ENCODE measurements around the gene GSTO2. TPM values are rescaled to one million over a fixed set of nuclear protein-coding genes. Genes with fewer than 3 reads are reported as not detected.

GSTO2 gene
- total RNA-seq, 1 experiment from 2014 or later, result 31.4 TPM

DNA sequence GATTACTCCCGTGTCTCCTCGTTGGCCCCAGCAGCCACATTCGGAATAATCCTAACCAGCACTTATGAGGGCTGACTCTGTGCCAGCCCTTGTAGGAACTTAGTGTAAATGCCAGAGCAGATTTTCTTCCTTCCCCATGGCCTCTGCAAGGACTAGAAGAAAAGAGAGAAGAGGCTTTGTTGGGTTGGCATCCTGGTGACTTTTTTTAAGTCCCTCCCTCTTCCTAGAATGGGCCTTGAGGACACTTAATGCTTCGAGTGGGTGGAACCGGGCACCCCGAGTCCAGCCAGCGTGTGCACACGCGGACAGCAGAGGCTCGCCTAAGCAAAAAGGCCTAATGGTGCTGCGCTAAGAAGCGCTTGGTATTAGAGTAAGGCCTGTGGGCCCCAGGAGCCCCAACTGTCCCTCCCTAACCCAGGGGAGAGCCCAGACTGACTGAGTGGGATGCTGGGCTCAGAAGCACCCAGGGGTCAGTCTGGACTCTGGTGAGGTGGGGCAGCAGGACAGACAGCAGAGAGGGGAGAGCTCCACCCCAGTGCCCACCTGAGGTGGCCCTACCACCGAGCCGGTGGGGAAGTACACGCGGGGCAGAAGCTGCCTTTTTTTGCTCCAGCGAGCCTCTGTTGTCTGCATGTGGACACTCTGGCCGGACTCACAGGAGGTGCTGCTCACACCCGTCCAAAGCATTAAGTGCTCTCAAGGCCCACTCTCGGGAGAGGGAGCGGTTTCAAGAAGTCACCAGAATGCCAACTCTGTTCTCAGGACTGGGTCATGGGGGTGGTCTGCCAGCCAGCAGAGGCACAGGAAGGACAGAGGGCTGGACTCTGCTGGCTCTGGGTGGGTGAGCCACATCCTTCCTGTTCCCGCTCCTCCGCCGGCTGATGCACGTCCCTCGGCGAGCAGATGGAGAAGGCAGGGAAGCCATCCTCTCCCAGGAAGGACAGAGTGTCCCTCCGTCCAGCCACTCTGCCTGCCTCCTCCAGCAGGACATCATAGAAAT lies 56.8 kb downstream of the GSTO2 start:
- DNase-seq (ENCODE audit: low spot score), result no peak

DNA sequence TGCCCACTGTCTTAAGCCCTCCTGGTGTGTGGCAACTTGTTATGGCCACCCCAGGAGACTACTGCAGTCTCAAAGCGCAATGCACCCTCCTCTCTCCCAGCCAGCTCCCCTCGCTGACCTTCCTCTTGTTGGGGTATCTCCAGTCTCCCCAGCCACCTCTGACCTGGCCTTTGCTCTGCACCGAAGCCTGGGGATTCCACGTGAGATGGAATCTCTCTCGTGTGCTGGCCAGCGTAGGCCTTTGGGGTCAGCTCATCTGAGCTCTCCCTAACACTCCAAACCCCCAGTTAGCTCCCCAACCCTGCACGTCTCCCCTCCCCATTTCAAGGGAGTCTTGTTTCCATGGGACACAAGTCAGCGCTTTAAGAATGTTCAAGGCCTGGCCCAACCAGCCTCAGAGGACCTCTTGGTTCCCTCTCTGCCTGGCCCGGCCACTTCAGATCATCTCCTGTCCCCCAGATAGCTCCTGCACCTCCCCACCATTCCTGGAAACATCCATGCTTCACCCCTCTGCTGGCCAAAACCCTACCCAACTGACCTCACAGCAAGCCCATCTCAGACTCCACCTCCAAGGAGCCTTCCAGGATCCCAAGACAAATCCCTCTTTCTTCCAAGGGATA lies 58.1 kb downstream of the GSTO2 start:
- DNase-seq (ENCODE audit: low spot score), result no peak

DNA sequence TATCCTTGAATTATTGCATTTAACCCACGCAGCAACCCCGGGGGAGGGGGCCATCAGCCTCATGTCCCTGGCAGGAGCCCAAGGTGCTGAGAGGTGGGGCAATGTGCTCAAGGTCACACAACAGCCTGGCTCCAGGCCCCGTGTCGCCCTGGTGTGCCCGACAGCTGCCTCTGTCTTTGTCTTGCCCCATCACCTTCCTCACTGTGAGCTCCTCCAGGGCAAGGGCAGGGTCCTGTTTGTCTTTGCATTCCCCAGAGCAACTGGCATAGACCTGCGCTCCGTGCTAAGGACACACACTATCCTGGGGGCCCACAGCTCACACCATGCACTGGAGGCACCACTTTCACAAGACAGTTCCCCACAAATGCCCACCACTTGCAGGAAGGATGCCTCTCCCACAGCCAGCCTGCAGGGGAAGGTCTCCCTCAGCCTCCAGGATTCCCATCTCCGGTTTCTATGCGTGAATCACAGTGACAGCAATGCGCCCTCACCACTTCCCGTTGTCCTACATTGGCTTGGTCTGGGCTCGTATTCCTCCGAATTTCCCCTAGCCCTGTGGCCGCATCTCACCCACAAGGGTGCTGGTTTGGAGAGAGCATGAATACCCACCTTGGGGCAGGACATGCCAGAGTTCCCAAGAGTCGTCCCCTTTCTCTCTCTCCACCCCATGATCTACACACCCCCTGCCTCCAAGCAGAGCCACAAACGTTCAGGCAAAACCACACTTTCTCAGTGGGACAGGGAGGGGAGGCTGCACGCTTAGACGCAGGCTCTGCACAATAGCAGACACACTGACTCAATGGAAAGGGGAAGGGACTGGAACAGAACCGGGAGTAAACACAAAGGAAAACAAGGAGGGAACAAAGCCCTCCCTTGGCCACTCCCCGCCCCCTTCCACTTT lies 59.0 kb downstream of the GSTO2 start:
- no peak for DNase-seq (ENCODE audit: low spot score)

DNA sequence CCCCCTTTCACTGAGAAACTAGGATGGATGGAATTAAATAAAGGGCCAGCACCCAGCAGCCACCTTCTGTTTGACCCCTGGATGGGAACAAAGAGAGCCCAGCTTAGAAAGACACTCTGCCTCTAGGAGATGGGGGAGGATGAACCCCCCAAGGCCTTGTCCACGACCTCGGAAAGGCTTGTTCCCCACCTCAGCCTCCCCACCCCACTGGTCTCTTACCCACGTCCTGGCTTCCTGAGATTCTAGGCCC lies 59.6 kb downstream of the GSTO2 start:
- DNase-seq (ENCODE audit: low spot score), result no peak

- DNase-seq (ENCODE audit: low spot score), result no peak
Measured at GRCh38 chr10:104328896-104329710, 60.1 kb downstream of the GSTO2 start.

GRCh38 chr10:104329735-104330134 lies 60.8 kb downstream of the GSTO2 start:
- DNase-seq (ENCODE audit: low spot score), result no peak

- DNase-seq (ENCODE audit: low spot score), result no peak
Measured at GRCh38 chr10:104330168-104331110, 61.5 kb downstream of the GSTO2 start.

DNA sequence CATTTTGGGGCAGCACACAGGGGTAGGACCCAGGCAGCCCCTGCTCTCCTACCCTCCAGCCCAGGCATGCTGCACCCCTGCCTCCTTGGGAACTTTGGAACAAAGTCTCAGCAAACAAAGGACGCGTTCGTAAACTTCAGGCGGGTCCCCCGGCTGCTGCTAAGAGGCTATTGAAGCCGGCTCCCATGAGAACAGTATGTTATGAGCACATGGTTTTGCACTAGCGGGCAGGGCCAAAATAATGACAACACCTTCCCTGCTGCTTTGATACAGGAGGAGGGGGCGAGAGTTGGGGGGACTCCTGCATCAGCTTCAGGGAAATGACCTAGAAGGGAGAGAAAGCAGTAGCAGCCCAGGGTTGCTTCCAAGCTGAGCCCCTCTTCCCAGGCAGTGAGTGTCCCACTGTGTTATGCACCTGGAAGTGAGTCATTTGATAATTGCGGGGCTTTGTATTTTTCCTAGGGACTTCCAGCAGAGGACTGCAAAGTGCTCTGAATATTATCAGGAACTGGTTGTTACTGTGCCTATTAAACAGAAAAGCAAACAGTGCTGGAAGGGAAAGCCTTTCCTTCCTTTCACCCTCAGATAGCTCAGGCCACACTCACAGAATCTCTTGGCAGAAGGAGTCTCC lies 62.3 kb downstream of the GSTO2 start:
- peak; percentile 56 for DNase-seq (ENCODE audit: low spot score)

DNA sequence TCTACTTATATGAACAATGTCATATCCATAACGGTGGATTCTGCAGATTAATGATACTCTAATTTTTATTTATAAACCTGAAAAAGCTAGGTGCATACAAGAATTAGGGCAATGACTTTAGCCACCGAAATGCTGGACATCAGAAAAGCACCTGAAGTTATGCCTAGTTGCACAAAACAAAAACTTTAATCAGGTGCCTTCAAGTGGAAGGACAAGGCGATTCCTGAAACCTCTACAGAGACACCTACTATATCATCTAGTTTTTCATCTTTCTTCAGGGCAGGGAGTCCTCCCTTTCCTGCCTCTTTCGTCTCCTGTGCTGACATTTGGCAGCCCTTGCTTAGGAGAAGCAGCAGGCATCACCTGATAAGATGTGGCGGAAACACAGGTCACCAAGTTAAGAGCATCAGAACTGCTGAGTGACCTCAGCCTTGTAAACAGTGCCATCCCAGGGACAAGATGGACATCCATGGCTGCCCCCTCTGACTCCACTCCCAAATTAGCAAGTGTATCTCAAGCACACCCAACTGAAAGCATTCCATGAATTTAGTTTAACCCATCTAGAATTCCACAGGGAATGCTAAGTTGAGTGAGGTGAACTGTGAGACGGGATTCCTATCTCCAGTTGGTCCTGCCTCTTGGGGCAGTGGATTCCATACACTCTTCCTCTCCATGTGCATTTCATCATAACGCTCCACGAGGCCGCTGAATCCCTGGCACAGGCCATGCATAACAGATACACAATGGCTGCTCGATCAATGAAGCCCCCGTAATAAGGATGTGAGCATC lies 63.5 kb downstream of the GSTO2 start:
- no peak for DNase-seq (ENCODE audit: low spot score)

DNA sequence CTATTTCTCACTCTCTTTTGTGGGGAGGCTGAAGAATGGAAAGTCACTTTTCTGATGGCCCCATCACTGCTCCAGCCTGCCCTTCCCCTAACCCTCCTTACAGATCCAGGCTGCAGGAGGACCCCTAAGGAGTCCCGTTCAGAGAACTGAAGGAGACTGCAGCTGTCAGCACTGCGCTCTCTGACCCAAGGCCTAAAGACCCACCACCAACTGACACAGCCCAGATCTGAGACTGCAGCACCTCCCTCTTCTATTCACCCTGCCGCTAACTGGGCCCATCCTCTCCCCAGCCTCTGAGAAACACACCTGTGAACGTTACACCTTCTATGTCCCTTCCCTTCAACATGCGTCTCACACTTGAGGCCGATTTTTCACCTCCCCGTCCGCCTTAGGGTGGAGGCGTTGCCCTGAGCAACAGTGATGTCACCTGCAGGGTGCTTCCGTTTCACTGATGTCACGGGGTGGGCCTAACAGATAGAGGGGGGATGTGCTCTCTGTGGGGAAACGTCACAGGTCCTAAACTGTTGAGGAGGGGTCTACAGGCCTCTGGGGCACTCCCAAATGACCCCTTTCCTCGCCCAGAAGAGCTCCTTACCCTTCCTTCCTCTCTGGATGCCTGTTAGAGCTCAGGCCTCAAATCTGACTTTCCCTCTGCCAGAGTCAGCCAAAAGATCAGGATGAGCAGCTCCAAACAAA lies 64.2 kb downstream of the GSTO2 start:
- DNase-seq (ENCODE audit: low spot score), result no peak

DNA sequence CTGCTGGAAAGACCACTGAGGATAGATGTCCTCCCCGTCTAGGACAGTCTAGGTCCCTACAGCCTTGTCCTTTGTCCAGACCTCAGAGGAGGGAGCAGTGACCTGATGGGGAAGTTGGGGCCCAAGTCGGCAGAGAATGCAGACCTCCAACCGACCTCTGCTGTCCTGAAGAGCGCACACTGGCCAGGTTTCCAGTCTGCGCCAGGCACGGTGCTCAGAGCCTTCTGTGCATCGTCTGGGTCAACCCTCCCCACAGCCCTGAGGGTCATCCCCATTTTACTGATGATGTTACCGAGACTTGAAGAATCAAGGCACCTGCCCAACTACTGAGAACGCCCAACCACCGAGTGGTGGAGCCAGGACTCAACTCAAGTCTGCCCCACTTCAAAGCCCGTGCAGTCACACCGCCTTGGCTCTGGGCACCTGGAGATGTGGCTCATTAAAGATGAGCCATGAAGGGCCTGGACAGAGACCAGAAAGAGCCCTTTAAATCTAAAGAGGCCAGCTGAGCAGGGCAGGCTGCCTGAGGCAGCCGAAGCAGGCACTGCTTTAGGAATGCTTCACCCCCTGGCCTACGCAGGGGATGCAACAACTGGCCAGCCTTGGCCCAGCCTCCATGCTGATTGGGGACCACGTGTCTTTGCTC lies 64.9 kb downstream of the GSTO2 start:
- DNase-seq (ENCODE audit: low spot score), result no peak

DNA sequence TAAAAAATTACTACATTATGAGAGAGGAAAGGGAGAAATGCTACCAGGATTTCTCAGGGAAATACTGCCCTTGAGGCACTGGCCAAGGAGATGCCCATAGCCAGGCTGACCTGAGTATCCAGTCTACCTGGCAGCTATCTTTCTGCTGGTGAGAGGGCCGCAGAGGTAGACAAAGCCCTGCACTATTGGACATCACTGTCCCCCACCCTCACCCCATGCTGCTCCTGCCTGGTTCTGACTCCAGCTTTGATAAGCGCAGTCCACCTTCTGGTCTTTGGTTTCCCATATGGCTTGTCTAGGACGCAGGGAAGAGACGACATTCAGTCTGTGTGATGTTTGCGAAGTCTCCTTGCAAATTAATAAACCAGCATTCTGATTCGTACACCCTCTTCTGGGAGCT lies 65.6 kb downstream of the GSTO2 start:
- no peak for DNase-seq (ENCODE audit: low spot score)

- DNase-seq (ENCODE audit: low spot score), result no peak
Measured at GRCh38 chr10:104334965-104335650, 66.1 kb downstream of the GSTO2 start.

GRCh38 chr10:104336821-104337467 lies 68.0 kb downstream of the GSTO2 start:
- no peak for DNase-seq (ENCODE audit: low spot score)

- peak; percentile 61 for DNase-seq (ENCODE audit: low spot score)
Measured at GRCh38 chr10:104337521-104337984, 68.6 kb downstream of the GSTO2 start.

- peak; percentile 74 for DNase-seq (ENCODE audit: low spot score)
Measured at GRCh38 chr10:104337985-104338735, 69.2 kb downstream of the GSTO2 start, which contains the start of gene ITPRIP. Gene ITPRIP (minus strand): TSS chr10:104338465. CDS start chr10:104316051, 22,414 bp downstream.

All from HT-29 (cell line).